ENCODE results near the gene THEM4.
"Not testable (repeated sequence)": the region's sequence is repeated elsewhere in the genome, so short reads cannot be mapped to it uniquely, and the experiment has no call there.

GRCh38 chr1:151905443-151906323 is 3.6 kb downstream of the THEM4 start:
- not testable (repeated sequence) for TF ChIP-seq EZH2 (IDR thresholded peaks at IDR 0.05; ENCODE audit: borderline replicate concordance, insufficient read depth, low read depth, low read length, poor library complexity, severe bottlenecking); CTCF (IDR thresholded peaks at IDR 0.05)

All from B cell (primary cell).